ENCODE measurements around the gene MAT2B.

The MAT2B gene

GRCh38 chr5:163563112-163563511 is 57.7 kb downstream of the MAT2B start:
- DNase-seq = no peak

GRCh38 chr5:163563880-163564279 is 58.5 kb downstream of the MAT2B start:
- DNase-seq = no peak

- peak; percentile 65 for DNase-seq
Observed at GRCh38 chr5:163564321-163564938, 59.0 kb downstream of the MAT2B start.

DNA sequence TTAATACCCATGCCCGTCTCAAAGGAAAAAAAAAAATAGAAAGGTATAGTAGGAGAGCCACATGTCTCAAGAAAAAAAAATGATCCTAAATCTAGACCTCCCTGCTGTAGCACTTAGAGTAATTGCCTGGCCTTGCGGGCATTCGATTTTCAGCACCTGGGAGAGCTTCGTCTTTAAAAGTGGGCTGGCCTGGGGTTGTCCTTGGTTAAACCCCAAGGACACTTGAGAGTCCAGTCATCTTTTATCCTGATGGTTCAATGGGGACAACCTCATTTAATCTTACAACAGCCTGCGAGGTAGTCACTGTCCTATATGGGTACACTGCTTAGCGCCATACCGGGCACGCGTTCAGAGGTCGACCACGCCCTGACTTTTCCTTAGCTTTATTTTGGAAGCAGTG is 60.1 kb downstream of the MAT2B start:
- DNase-seq = no peak

DNA sequence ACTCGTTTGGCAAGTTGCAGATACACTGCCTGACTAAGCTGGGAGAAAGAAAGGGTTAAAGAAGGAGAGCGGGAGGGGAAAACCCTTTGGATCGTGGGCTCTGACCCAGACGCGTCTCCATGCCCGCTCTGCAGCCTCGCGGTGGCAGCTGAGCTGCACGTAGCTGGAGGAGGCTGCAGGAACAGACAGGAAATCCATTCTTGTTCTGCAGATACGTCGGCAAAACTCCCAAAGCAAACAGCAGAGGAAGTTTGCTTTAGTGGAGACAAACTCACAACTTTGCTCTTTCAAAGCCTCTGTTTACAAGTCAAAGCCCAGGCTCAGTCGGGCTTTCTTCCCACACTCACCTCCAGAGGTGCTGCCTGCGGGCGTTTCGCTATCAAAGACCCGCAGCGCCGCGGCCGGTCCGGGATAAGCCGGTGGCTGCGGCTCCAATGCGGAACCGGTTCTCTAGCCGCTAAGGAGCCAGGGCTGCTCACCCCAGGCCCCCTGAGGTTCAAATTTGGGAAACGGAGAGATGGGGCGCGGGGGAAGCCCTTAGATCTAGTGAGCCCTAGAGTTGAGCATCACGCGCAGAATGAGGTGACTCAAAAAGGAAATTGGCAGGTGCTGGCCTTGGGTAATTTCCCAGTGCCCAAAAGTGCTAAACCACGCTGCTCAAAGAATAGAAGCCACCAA is 60.7 kb downstream of the MAT2B start:
- peak; percentile 32 for DNase-seq

- no peak for DNase-seq
Observed at GRCh38 chr5:163566678-163567077, 61.3 kb downstream of the MAT2B start.

GRCh38 chr5:163567811-163568210 is 62.4 kb downstream of the MAT2B start:
- no peak for DNase-seq

Measured in activated CD4-positive, CD25-positive, alpha-beta regulatory T cell treated with anti-CD3 and anti-CD28 coated beads, Interleukin-2, amount 50 U/mL, for 72 hours (primary cell).